ENCODE measurements around the gene ALMS1.

DNA sequence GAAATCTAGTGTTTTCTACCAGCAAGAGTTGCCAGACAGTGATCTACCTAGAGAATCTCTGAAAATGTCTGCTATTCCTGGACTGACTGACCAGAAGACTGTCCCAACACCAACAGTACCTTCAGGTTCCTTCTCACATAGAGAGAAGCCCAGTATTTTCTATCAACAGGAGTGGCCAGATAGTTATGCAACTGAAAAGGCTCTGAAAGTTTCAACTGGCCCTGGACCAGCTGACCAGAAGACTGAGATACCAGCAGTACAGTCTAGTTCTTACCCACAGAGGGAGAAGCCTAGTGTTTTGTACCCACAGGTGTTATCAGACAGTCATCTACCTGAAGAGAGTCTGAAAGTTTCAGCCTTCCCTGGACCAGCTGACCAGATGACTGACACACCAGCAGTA, 63.8 kb downstream of the ALMS1 start:
- TF ChIP-seq, protein P1, sequence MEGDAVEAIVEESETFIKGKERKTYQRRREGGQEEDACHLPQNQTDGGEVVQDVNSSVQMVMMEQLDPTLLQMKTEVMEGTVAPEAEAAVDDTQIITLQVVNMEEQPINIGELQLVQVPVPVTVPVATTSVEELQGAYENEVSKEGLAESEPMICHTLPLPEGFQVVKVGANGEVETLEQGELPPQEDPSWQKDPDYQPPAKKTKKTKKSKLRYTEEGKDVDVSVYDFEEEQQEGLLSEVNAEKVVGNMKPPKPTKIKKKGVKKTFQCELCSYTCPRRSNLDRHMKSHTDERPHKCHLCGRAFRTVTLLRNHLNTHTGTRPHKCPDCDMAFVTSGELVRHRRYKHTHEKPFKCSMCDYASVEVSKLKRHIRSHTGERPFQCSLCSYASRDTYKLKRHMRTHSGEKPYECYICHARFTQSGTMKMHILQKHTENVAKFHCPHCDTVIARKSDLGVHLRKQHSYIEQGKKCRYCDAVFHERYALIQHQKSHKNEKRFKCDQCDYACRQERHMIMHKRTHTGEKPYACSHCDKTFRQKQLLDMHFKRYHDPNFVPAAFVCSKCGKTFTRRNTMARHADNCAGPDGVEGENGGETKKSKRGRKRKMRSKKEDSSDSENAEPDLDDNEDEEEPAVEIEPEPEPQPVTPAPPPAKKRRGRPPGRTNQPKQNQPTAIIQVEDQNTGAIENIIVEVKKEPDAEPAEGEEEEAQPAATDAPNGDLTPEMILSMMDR (IDR thresholded peaks at IDR 0.05): no peak
- no peak for TF ChIP-seq POLR2A (IDR thresholded peaks at IDR 0.05)
